LNCAP (cell line): Measurements from ENCODE around the gene IL3RA.

Experiments
- CTCF ChIP-seq: fragments of 450-650 bp; IDR thresholded peaks from 2 replicates; pipeline ENCODE4 v1.5.1; 2017; ENCODE audit warnings: mild to moderate bottlenecking

The IL3RA gene

DNA sequence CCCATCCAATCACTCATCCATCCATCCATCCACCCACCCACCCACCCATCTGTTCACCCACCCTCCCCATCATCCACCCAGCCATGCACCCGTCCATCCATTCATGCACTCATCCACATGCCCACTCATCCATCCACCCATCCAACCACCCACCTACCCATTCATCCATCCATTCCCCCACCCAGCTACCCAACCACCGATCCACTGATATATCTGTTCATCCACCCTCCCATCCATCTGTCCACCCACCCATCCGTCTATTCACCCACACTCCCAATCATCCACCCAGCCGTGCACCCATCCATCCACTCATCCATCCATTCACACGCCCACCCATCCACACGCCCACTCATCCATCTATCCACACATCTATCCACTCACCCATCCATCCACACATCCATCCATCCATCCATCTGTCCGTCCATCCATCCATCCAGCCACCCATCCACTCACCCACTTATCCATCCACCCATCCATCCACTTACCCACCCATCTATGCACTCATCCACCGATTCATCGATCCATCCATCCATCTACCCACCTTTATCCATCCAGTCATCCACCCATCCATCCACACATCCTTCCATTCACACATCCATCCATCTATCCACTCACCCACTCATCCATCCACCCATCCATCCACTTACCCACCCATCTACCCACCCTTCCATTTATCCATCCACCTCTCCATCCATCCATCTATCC is 87.7 kb downstream of the IL3RA start:
- no peak for TF ChIP-seq CTCF

DNA sequence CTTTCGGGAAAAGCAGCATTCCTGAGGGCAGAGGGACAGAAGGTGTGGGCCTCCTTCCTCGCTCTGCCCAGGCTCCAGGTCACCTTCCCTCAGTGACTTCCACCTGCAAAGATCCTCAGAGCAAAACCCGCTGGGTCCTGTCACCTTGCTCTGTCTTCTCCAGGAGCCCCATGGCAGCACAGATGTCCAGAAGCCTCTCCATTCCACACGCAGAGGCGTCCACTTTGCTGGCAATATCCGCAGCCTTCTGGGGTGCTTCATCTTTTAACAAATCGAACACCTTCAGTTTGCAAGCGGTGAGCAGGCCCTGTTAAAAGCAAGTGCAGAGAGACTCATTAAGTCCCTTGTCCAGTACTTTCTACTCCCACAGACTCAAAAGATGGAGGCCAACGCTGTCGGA is 88.8 kb downstream of the IL3RA start:
- no peak for TF ChIP-seq CTCF

GRCh38 chrX:1427756-1428155 is 91.2 kb downstream of the IL3RA start:
- no peak for TF ChIP-seq CTCF

DNA sequence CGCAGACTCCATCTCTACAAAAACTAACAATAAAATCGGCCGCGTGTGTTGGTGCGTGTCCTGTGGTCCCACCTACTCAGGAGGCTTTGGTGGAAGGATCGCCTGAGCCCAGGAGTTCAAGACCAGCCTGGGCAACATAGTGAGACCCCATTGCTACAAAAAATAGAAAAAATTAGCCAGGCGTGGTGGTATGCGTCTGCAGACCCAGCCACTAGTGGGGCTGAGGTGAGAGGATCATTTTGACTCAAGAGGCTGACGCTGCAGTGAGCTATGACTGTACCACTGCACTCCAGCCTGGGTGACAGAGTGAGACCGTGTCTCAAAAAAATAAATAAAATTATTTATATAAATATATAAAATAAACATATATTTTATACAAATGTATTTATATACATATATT is 93.9 kb downstream of the IL3RA start:
- TF ChIP-seq CTCF: no peak
